Activated T-helper 1 cell treated with anti-CD3 and anti-CD28 coated beads, Interleukin-2, amount 50 U/mL, for 16 hours (primary cell): ENCODE data around the gene MERTK.

Source experiments
- DNase-seq, 2 donors: peaks; one replicate each; pipeline ENCODE4 v3.0.0-alpha.2; 2020; ENCODE audit warnings: low read depth in 1 of 2, low spot score in 1 of 2

The MERTK gene

DNA sequence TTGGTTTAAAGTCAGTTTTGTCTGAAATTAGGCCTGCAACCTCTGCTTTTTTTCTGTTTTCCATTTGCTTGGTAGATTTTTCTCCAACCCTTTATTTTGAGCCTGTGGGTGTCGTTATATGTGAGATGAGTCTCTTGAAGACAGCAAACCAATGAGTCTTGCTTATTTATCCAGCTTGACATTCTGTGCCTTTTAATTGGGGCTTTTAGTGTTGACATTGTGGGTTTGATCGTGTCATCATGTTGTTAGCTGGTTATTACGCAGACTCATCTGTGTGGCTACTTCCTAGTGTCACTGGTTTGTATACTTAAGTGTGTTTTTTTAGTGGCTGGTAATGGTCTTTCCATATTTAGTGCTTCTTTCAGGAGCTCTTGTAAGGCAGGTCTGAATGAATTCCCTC, 175.5 kb downstream of the MERTK start:
- no peak for DNase-seq

DNA sequence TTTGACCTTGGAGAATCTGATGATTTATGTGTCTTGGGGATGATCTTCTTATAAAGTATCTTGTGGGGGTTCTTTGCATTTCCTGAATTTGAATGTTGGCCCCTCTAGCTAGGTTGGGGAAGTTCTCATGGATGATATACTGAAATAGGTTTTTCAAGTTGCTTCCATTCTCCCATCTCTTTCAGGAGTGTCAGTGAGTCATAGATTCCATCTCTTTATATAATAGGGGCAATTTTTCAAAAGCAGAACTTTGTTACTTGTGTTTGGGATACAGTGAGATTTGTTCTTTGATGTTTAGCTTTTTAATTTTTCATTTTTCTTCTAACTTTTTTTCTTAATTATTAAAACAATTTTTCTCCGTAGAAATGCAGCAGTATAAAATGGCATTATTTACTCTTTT, 176.1 kb downstream of the MERTK start:
- no peak for DNase-seq

DNA sequence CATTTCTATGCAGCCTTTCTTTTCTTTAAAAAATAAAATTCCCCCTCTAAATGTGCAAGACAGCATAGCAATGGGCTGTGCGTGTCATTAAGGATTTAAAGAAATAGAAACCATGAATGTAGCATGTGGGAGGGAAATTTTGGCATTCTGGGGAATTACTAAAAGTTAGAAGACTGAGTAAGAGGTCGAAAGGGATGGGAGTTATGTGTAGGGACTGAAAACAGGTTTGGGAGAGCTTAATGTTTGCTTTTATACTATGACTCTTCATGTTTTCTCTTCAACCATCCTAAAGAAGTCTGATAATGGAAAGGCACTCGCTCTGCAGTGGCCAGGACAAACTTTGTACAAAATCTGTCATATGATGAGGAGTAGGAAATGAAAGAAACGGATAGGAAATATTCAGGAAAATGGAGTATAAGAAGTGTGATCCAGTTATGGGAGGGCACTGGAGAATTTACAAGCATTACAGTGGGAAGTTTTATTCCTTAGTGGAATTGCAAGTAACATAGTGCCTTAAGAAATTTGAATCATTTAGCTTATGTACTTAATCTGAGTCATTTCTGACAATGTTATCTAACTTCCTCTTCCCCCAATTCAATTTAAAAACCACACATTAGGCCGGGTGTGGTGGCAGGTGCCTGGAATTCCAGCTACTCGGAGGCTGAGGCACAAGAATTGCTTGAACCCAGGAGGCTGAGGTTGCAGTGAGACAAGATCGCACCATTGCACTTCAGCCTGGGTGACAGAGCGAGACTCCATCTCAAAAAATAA, 177.3 kb downstream of the MERTK start:
- DNase-seq: no peak

DNA sequence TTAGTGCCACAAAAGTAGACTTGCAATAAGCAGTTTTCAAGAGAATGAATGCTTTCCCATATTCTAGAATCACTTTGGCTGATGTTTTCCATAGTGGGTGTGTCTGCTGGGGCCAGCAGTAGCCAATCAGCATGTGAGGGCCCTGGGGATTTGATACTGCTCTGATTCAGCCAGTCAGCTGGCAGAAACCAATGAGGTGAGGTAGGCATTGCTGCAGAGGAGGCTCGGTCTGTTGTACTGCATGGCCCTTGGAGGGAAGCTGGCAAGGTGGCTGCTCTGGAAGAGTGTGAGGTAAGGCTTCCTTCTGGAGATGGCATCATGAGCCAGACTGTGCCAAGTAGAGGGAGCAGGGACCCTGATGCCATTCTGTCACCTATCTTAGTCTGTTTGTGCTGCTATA, 179.4 kb downstream of the MERTK start:
- DNase-seq: no peak
